OCI-LY1 (cell line): Measurements from ENCODE around the gene PTPRM.

Source experiments
- H2AFZ ChIP-seq: fragments of 200-600 bp; sonication (generic), shearing (Covaris generic); 2 replicates; pipeline ENCODE4 v1.6.0; 2014; ENCODE audit warnings: antibody characterized with exemption, mild to moderate bottlenecking, low read length
- H3F3A ChIP-seq: fragments of 200-600 bp; sonication (generic), shearing (Covaris generic); 2 replicates; pipeline ENCODE4 v1.6.0; 2014; ENCODE audit warnings: mild to moderate bottlenecking, antibody characterized with exemption, low read length, moderate library complexity; ENCODE audit not compliant: insufficient read depth
- H3K27ac ChIP-seq: fragments of 200-600 bp; sonication (generic); 2 replicates; pipeline ENCODE4 v1.5.1; 2014; ENCODE audit warnings: low read length, mixed run types, mild to moderate bottlenecking, low read depth; ENCODE audit not compliant: poor library complexity, severe bottlenecking
- H3K27me3 ChIP-seq: fragments of 200-600 bp; sonication (generic); 2 replicates; pipeline ENCODE4 v1.6.0; 2014; ENCODE audit warnings: antibody characterized with exemption, mild to moderate bottlenecking, low read length, moderate library complexity; ENCODE audit not compliant: insufficient read depth
- H3K36me3 ChIP-seq: fragments of 200-600 bp; sonication (generic); 2 replicates; pipeline ENCODE4 v1.6.1; 2014; ENCODE audit warnings: mild to moderate bottlenecking, antibody characterized with exemption, low read length, moderate library complexity, mixed read lengths; ENCODE audit not compliant: insufficient read depth
- H3K4me1 ChIP-seq: fragments of 200-600 bp; sonication (generic); 2 replicates; pipeline ENCODE4 v1.5.1; 2014; ENCODE audit warnings: mild to moderate bottlenecking, low read length, moderate library complexity; ENCODE audit not compliant: insufficient read depth, severe bottlenecking
- H3K4me2 ChIP-seq: fragments of 200-600 bp; sonication (generic), shearing (Covaris generic); 2 replicates; pipeline ENCODE4 v1.6.1; 2014; ENCODE audit warnings: low read length
- H3K4me3 ChIP-seq: fragments of 200-600 bp; sonication (generic); 2 replicates; pipeline ENCODE4 v1.5.1; 2014; ENCODE audit warnings: low read length, low read depth, mild to moderate bottlenecking, mixed read lengths; ENCODE audit not compliant: poor library complexity, severe bottlenecking
- H3K79me2 ChIP-seq: fragments of 200-600 bp; shearing (Covaris generic); 2 replicates; pipeline ENCODE4 v1.6.1; 2016; ENCODE audit warnings: mixed run types, low read length, mixed read lengths; ENCODE audit not compliant: insufficient read depth
- H3K9ac ChIP-seq: fragments of 200-600 bp; sonication (generic), shearing (Covaris generic); 2 replicates; pipeline ENCODE4 v1.6.1; 2014; ENCODE audit warnings: mild to moderate bottlenecking, low read length, mixed read lengths
- H3K9me2 ChIP-seq: fragments of 200-600 bp; sonication (generic), shearing (Covaris generic); 2 replicates; pipeline ENCODE4 v1.6.1; 2014; ENCODE audit warnings: low read depth, mild to moderate bottlenecking, low read length, mixed read lengths
- H3K9me3 ChIP-seq: fragments of 200-600 bp; shearing (Covaris generic); 2 replicates; pipeline ENCODE4 v1.6.1; 2014; ENCODE audit warnings: low read length, mixed read lengths
- H4K20me1 ChIP-seq: fragments of 200-600 bp; sonication (generic), shearing (Covaris generic); 2 replicates; pipeline ENCODE4 v1.6.0; 2016; ENCODE audit warnings: mild to moderate bottlenecking, low read length; ENCODE audit not compliant: insufficient read depth
- CTCF ChIP-seq: fragments of 200-600 bp; sonication (generic), shearing (Covaris generic); IDR thresholded peaks from 2 replicates; pipeline ENCODE4 v1.5.1; 2017; ENCODE audit warnings: mild to moderate bottlenecking, antibody characterized with exemption, low read length, moderate library complexity, mixed read lengths
- EZH2 ChIP-seq: fragments of 200-600 bp; sonication (generic), shearing (Covaris generic); IDR thresholded peaks from 2 replicates; pipeline ENCODE4 v1.8.0; 2017; ENCODE audit warnings: borderline replicate concordance, mixed run types, mild to moderate bottlenecking, antibody characterized with exemption, low read length, moderate library complexity, mixed read lengths

PTPRM gene

GRCh38 chr18:8081872-8082553 lies 514.9 kb downstream of the PTPRM start:
- Histone ChIP-seq H2AFZ (no peak overlapping the region), H4K20me1 (no peaks in the 10 kb centered on the region), H3K4me1 (no peaks in the 10 kb centered on the region), H3K27me3 (no peaks in the 10 kb centered on the region), H3K9ac (no peak overlapping the region), H3K36me3 (no peaks in the 10 kb centered on the region), H3K9me2 (no peaks in the 10 kb centered on the region), H3K79me2 (no peaks in the 10 kb centered on the region), H3K4me3 (no peak overlapping the region), H3K27ac (no peak overlapping the region), H3K9me3 (no peaks in the 10 kb centered on the region), H3F3A (no peaks in the 10 kb centered on the region), H3K4me2 (no peak overlapping the region)
- no peak for TF ChIP-seq CTCF
- TF ChIP-seq EZH2: no peak

- H4K20me1 ChIP-seq: no peaks in the 10 kb centered on the region
- no peaks in the 10 kb centered on the region for H3K36me3 ChIP-seq
- H3K4me3 ChIP-seq: no peak overlapping the region
- no peaks in the 10 kb centered on the region for H3K79me2 ChIP-seq
- H3K9me2 ChIP-seq: no peaks in the 10 kb centered on the region
- no peak overlapping the region for H2AFZ ChIP-seq
- no peaks in the 10 kb centered on the region for H3F3A ChIP-seq
- no peak overlapping the region for H3K9ac ChIP-seq
- H3K4me1 ChIP-seq: no peaks in the 10 kb centered on the region
- no peaks in the 10 kb centered on the region for H3K9me3 ChIP-seq
- H3K4me2 ChIP-seq: no peak overlapping the region
- no peaks in the 10 kb centered on the region for H3K27me3 ChIP-seq
- TF ChIP-seq EZH2 (no peak), CTCF (peak; percentile 83)
- H3K27ac ChIP-seq: no peak overlapping the region
Observed at GRCh38 chr18:8084160-8084559, 517.0 kb downstream of the PTPRM start.

GRCh38 chr18:8088626-8089025 lies 521.5 kb downstream of the PTPRM start:
- no peaks in the 10 kb centered on the region for H3K36me3 ChIP-seq
- H3K4me2 ChIP-seq: no peak overlapping the region
- TF ChIP-seq CTCF: no peak
- TF ChIP-seq EZH2: no peak
- no peak overlapping the region for H3K9ac ChIP-seq
- no peaks in the 10 kb centered on the region for H4K20me1 ChIP-seq
- H2AFZ ChIP-seq: no peak overlapping the region
- H3K4me3 ChIP-seq: no peak overlapping the region
- no peaks in the 10 kb centered on the region for H3K4me1 ChIP-seq
- no peaks in the 10 kb centered on the region for H3K9me2 ChIP-seq
- no peaks in the 10 kb centered on the region for H3F3A ChIP-seq
- H3K9me3 ChIP-seq: no peaks in the 10 kb centered on the region
- no peaks in the 10 kb centered on the region for H3K79me2 ChIP-seq
- H3K27ac ChIP-seq: no peak overlapping the region
- H3K27me3 ChIP-seq: no peaks in the 10 kb centered on the region
